Neural cell (in vitro differentiated cells): Measurements from ENCODE around the gene USP3. TPM values are rescaled to one million over a fixed set of nuclear protein-coding genes. Genes with fewer than 3 reads are reported as not detected.

Source experiments
- H2AFZ ChIP-seq: fragments of 200-600, 300-800 bp; sonication (generic), shearing (Covaris generic); 2 replicates; pipeline ENCODE4 v1.6.0; 2014; ENCODE audit warnings: low read depth, mild to moderate bottlenecking, antibody characterized with exemption, low read length, moderate library complexity
- H3F3A ChIP-seq: fragments of 200-600 bp; shearing (Covaris generic); 2 replicates; pipeline ENCODE4 v1.6.1; 2016; ENCODE audit warnings: mild to moderate bottlenecking, moderate library complexity, mixed read lengths, antibody characterized with exemption, low read length; ENCODE audit not compliant: insufficient read depth, poor library complexity, severe bottlenecking
- H3K27ac ChIP-seq: fragments of 200-600, 300-800 bp; sonication (generic), shearing (Covaris generic); 2 replicates; pipeline ENCODE4 v1.5.1; 2014; ENCODE audit warnings: mild to moderate bottlenecking, low read length, moderate library complexity
- H3K27me3 ChIP-seq: fragments of 300-800, 200-600 bp; sonication (generic), shearing (Covaris generic); 2 replicates; pipeline ENCODE4 v1.6.0; 2014; ENCODE audit warnings: mild to moderate bottlenecking, low read depth, low read length, moderate library complexity; ENCODE audit not compliant: insufficient read depth
- H3K36me3 ChIP-seq: fragments of 300-800, 200-600 bp; sonication (generic), shearing (Covaris generic); 2 replicates; pipeline ENCODE4 v1.5.1; 2014; ENCODE audit warnings: mild to moderate bottlenecking, antibody characterized with exemption, low read length, moderate library complexity; ENCODE audit not compliant: insufficient read depth
- H3K4me2 ChIP-seq: fragments of 300-800, 200-600 bp; sonication (generic), shearing (Covaris generic); 2 replicates; pipeline ENCODE4 v1.6.0; 2014; ENCODE audit warnings: mild to moderate bottlenecking, low read length
- H3K4me3 ChIP-seq: fragments of 300-800, 200-600 bp; sonication (generic), shearing (Covaris generic); 2 replicates; pipeline ENCODE4 v1.5.1; 2014; ENCODE audit warnings: mild to moderate bottlenecking, low read length, moderate library complexity
- H3K79me2 ChIP-seq: fragments of 200-600 bp; shearing (Covaris generic); replicated peaks from 2 replicates; pipeline ENCODE4 v1.6.0; 2014; ENCODE audit warnings: mild to moderate bottlenecking, low read length, moderate library complexity; ENCODE audit not compliant: insufficient read depth
- H3K9ac ChIP-seq: fragments of 300-800, 200-600 bp; sonication (generic), shearing (Covaris generic); 2 replicates; pipeline ENCODE4 v1.6.1; 2016; ENCODE audit warnings: mild to moderate bottlenecking, low read length, mixed read lengths
- H3K9me2 ChIP-seq: fragments of 200-600 bp; shearing (Covaris generic); 2 replicates; pipeline ENCODE4 v1.6.1; 2016; ENCODE audit warnings: mild to moderate bottlenecking, low read length, mixed read lengths; ENCODE audit not compliant: insufficient read depth
- H3K9me3 ChIP-seq: fragments of 200-600, 300-800 bp; sonication (generic), shearing (Covaris generic); 2 replicates; pipeline ENCODE4 v1.6.1; 2016; ENCODE audit warnings: mild to moderate bottlenecking, mixed run types, low read length, moderate library complexity, mixed read lengths
- H4K20me1 ChIP-seq: fragments of 200-600 bp; shearing (Covaris generic); 2 replicates; pipeline ENCODE4 v1.6.1; 2016; ENCODE audit warnings: mild to moderate bottlenecking, mixed run types; ENCODE audit not compliant: insufficient read depth
- EP300 ChIP-seq: fragments of 450-650 bp; conservative IDR thresholded peaks from 2 replicates; pipeline ENCODE4 v1.6.1; 2014; ENCODE audit warnings: antibody characterized with exemption, mild to moderate bottlenecking, moderate library complexity; ENCODE audit not compliant: poor library complexity, severe bottlenecking
- EZH2 ChIP-seq: fragments of 200-600, 300-800 bp; shearing (Covaris generic), sonication (generic); IDR thresholded peaks from 2 replicates; pipeline ENCODE4 v1.6.1; 2014; ENCODE audit warnings: antibody characterized with exemption, low read length, borderline replicate concordance, mild to moderate bottlenecking; ENCODE audit not compliant: insufficient read depth, poor library complexity, severe bottlenecking
- MXI1 ChIP-seq: fragments of 450-650 bp; conservative IDR thresholded peaks from 2 replicates; pipeline ENCODE4 v1.6.1; 2014; ENCODE audit warnings: antibody characterized with exemption, mild to moderate bottlenecking; ENCODE audit not compliant: poor library complexity, severe bottlenecking
- POLR2AphosphoS5 ChIP-seq: IDR thresholded peaks from 2 replicates; pipeline ENCODE4 v1.6.1; 2012
- RAD21 ChIP-seq: fragments of 450-650 bp; conservative IDR thresholded peaks from 2 replicates; pipeline ENCODE4 v1.6.1; 2014; ENCODE audit warnings: antibody characterized with exemption, mild to moderate bottlenecking, moderate library complexity
- SMC3 ChIP-seq: fragments of 450-650 bp; conservative IDR thresholded peaks from 2 replicates; pipeline ENCODE4 v1.6.1; 2014; ENCODE audit warnings: antibody characterized with exemption, mild to moderate bottlenecking, moderate library complexity; ENCODE audit not compliant: poor library complexity
- TAF1 ChIP-seq: IDR thresholded peaks from 2 replicates; pipeline ENCODE4 v1.6.1; 2012; ENCODE audit warnings: low read depth
- polyA plus RNA-seq: library from polyadenylated mRNA; depleted of rRNA; stranded (reverse); fragments of >200 nt; gene quantifications from 2 replicates; pipeline ENCODE4 v1.2.3, GENCODE V29; 2014
- TF ChIP-seq, protein P1 (sequence below): IDR thresholded peaks from 2 replicates; pipeline ENCODE4 v1.6.1; 2012; ENCODE audit warnings: borderline replicate concordance
- TF ChIP-seq, protein P2 (sequence below): fragments of 450-650 bp; IDR thresholded peaks from 2 replicates; pipeline ENCODE4 v1.5.1; 2014; ENCODE audit warnings: antibody characterized with exemption, mild to moderate bottlenecking, moderate library complexity; ENCODE audit not compliant: poor library complexity, severe bottlenecking

The USP3 gene
- polyA plus RNA-seq, 1 donor from 2014 or later: 68.0 TPM

DNA sequence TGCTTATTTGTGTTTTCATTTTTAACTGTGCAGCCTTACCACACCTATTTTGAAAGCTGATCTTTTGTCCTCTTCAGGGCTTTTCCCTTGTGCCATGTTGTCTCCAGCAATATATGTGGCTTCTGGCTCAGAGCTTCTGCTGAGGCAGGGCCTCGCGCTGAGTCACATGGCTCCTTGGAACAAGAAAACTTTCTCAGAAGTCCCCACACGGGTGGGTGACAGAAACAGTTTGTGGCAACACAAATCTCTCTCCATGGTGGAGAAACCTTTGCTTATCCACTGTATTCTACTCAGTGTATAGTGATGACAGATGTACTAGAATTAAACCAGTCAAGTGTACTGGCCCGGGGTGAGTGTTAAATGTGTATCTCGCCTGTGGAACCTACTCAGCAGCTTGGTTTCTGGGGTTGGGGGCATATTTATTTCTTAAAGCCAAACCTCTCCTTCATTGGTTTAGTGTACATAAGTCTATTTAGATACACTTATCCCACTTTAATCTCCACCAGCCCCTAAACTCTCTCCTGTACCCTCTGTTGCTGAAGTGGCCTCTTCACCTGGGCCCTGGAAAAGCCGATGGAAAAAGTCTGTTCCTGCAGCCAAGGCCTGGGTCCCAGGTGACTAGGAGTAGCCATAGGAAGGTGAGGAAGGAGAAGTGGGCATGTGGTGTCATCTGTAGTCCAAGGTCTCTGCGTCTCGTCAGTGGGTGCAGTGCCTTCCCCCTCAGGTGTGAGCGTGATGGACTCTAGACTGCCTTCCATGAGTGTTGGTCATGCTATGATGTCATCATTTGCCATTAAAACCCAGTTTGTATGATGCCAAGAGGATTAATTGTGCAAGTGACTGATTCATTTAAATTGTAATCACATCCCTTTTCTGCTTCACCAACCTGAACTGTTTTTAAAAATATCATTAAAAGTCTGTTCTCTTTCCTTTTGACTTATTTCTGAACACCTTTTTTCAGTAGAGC, 89.6 kb downstream of the USP3 start:
- Histone ChIP-seq H3K9me2 (no peaks in the 10 kb centered on the region), H2AFZ (no peak overlapping the region), H3K9me3 (no peaks in the 10 kb centered on the region), H3K27me3 (no peaks in the 10 kb centered on the region), H3K27ac (no peak overlapping the region), H3K4me2 (no peak overlapping the region), H3K79me2 (no peaks in the 10 kb centered on the region), H3K9ac (no peak overlapping the region), H3F3A (no peaks in the 10 kb centered on the region), H3K36me3 (peaks cover 32% of the 10 kb centered on the region), H3K4me3 (no peak overlapping the region), H4K20me1 (no peaks in the 10 kb centered on the region)
- TF ChIP-seq, protein P1, sequence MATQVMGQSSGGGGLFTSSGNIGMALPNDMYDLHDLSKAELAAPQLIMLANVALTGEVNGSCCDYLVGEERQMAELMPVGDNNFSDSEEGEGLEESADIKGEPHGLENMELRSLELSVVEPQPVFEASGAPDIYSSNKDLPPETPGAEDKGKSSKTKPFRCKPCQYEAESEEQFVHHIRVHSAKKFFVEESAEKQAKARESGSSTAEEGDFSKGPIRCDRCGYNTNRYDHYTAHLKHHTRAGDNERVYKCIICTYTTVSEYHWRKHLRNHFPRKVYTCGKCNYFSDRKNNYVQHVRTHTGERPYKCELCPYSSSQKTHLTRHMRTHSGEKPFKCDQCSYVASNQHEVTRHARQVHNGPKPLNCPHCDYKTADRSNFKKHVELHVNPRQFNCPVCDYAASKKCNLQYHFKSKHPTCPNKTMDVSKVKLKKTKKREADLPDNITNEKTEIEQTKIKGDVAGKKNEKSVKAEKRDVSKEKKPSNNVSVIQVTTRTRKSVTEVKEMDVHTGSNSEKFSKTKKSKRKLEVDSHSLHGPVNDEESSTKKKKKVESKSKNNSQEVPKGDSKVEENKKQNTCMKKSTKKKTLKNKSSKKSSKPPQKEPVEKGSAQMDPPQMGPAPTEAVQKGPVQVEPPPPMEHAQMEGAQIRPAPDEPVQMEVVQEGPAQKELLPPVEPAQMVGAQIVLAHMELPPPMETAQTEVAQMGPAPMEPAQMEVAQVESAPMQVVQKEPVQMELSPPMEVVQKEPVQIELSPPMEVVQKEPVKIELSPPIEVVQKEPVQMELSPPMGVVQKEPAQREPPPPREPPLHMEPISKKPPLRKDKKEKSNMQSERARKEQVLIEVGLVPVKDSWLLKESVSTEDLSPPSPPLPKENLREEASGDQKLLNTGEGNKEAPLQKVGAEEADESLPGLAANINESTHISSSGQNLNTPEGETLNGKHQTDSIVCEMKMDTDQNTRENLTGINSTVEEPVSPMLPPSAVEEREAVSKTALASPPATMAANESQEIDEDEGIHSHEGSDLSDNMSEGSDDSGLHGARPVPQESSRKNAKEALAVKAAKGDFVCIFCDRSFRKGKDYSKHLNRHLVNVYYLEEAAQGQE: no peak
- TF ChIP-seq EZH2 (no peak), TAF1 (no peak)

DNA sequence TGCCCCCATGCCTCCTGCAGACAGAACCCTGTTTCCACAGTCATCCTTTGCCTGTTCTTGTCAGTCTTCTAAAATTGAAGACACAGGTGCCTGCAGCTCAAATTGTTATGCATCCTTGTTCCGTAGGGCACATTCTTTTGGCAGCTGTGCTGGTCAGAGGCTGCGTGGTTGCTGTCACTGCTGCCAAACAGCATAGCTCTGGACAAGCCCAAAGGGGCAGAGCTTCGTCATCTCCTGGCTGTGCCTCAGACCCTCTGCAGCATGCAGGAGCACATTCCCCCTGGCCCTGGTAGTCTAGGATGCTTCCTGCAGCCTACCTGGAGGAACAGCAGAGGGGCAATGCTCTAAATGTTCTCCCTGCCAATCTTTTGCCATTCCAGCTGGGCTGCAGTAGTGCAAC, 90.7 kb downstream of the USP3 start:
- Histone ChIP-seq H2AFZ (no peak overlapping the region), H4K20me1 (no peaks in the 10 kb centered on the region), H3K27ac (no peak overlapping the region), H3K36me3 (peaks cover 25% of the 10 kb centered on the region), H3F3A (no peaks in the 10 kb centered on the region), H3K27me3 (no peaks in the 10 kb centered on the region), H3K9me2 (no peaks in the 10 kb centered on the region), H3K4me3 (no peak overlapping the region), H3K9me3 (no peaks in the 10 kb centered on the region), H3K4me2 (no peak overlapping the region), H3K79me2 (no peaks in the 10 kb centered on the region), H3K9ac (no peak overlapping the region)
- TF ChIP-seq POLR2AphosphoS5 (no peak), RAD21 (no peak), SMC3 (no peak), MXI1 (no peak), EP300 (no peak), TAF1 (no peak), EZH2 (no peak)
- TF ChIP-seq, protein P2, sequence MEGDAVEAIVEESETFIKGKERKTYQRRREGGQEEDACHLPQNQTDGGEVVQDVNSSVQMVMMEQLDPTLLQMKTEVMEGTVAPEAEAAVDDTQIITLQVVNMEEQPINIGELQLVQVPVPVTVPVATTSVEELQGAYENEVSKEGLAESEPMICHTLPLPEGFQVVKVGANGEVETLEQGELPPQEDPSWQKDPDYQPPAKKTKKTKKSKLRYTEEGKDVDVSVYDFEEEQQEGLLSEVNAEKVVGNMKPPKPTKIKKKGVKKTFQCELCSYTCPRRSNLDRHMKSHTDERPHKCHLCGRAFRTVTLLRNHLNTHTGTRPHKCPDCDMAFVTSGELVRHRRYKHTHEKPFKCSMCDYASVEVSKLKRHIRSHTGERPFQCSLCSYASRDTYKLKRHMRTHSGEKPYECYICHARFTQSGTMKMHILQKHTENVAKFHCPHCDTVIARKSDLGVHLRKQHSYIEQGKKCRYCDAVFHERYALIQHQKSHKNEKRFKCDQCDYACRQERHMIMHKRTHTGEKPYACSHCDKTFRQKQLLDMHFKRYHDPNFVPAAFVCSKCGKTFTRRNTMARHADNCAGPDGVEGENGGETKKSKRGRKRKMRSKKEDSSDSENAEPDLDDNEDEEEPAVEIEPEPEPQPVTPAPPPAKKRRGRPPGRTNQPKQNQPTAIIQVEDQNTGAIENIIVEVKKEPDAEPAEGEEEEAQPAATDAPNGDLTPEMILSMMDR: no peak
- TF ChIP-seq, protein P1: no peak
